Nephron progenitor cell (in vitro differentiated cells): ENCODE measurements around the gene PLSCR1.
"Not testable (repeated sequence)": the region's sequence is repeated elsewhere in the genome, so short reads cannot be mapped to it uniquely, and the experiment has no call there.

Experiments
- DNase-seq: peaks from one replicate; pipeline ENCODE4 v3.0.0; 2021
- H3K27ac Mint-ChIP-seq: 2 replicates; pipeline ENCODE4 v1.8.0; 2021; ENCODE audit warnings: mild to moderate bottlenecking, moderate library complexity, mixed read lengths
- H3K27me3 Mint-ChIP-seq: 2 replicates; pipeline ENCODE4 v1.8.0; 2021; ENCODE audit warnings: mild to moderate bottlenecking, low read depth, mixed read lengths; ENCODE audit not compliant: poor library complexity
- H3K36me3 Mint-ChIP-seq: 2 replicates; pipeline ENCODE4 v1.8.0; 2021; ENCODE audit warnings: low read depth, mixed read lengths
- H3K4me1 Mint-ChIP-seq: 2 replicates; pipeline ENCODE4 v1.8.0; 2021; ENCODE audit warnings: mixed read lengths
- H3K4me3 Mint-ChIP-seq: 2 replicates; pipeline ENCODE4 v1.8.0; 2021; ENCODE audit warnings: mild to moderate bottlenecking, moderate library complexity, mixed read lengths
- H3K9me3 Mint-ChIP-seq: 2 replicates; pipeline ENCODE4 v1.8.0; 2021; ENCODE audit warnings: mild to moderate bottlenecking, moderate library complexity, mixed read lengths
- TF ChIP-seq, protein P1 (sequence below): fragments of 200-600 bp; sonication (generic); IDR thresholded peaks from 2 replicates; pipeline ENCODE4 v1.5.0; 2021; ENCODE audit warnings: antibody characterized with exemption

Gene PLSCR1

DNA sequence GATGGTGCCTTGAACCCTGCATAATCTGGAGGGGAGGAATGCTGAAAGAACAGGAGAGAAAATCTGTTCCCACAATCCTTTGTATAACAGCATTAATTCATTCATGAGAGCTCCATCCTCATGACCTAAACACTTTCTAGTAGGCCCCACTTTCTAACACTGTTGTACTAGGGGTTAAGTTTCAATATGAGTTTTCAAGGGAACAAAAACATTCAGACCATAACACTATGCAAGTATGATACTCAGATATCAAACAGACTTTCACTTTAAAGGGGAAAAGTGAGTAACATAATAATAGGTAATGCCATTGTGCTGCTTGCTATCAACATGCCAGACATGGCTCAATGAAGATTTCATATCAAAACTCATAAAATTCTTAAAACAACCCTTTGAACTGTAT lies 42.7 kb downstream of the PLSCR1 start:
- no peaks in the 10 kb centered on the region for H3K27me3 Mint-ChIP-seq
- no peak for DNase-seq
- H3K27ac Mint-ChIP-seq = no peak overlapping the region
- TF ChIP-seq, protein P1, sequence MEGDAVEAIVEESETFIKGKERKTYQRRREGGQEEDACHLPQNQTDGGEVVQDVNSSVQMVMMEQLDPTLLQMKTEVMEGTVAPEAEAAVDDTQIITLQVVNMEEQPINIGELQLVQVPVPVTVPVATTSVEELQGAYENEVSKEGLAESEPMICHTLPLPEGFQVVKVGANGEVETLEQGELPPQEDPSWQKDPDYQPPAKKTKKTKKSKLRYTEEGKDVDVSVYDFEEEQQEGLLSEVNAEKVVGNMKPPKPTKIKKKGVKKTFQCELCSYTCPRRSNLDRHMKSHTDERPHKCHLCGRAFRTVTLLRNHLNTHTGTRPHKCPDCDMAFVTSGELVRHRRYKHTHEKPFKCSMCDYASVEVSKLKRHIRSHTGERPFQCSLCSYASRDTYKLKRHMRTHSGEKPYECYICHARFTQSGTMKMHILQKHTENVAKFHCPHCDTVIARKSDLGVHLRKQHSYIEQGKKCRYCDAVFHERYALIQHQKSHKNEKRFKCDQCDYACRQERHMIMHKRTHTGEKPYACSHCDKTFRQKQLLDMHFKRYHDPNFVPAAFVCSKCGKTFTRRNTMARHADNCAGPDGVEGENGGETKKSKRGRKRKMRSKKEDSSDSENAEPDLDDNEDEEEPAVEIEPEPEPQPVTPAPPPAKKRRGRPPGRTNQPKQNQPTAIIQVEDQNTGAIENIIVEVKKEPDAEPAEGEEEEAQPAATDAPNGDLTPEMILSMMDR = no peak
- no peaks in the 10 kb centered on the region for H3K36me3 Mint-ChIP-seq
- peaks cover 3% of the 10 kb centered on the region for H3K9me3 Mint-ChIP-seq
- H3K4me3 Mint-ChIP-seq = no peak overlapping the region
- H3K4me1 Mint-ChIP-seq = peaks cover 8% of the 10 kb centered on the region

DNA sequence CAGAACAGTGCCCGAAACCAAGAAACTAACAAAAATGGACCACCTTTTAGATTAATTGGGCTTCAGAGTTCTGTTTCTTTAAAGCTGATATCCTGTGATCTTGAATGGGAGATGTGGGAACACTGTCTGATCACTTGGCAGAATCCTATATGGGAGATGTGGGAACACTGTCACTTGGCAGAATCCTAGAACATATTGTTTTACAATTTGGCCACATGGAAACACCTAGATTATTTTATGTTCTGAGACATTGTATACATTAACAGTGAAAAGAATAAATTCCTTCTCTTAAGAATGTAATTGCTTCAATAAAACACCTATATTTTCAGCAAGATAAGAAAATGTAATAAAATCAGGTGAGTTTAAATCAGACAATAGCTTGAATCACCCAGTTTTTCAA lies 44.7 kb downstream of the PLSCR1 start:
- no peak for DNase-seq
- Mint-ChIP-seq H3K4me1 (peaks cover 8% of the 10 kb centered on the region), H3K4me3 (no peak overlapping the region), H3K27me3 (no peaks in the 10 kb centered on the region), H3K36me3 (no peaks in the 10 kb centered on the region), H3K27ac (no peak overlapping the region), H3K9me3 (peaks cover 3% of the 10 kb centered on the region)
- TF ChIP-seq, protein P1 = no peak

DNA sequence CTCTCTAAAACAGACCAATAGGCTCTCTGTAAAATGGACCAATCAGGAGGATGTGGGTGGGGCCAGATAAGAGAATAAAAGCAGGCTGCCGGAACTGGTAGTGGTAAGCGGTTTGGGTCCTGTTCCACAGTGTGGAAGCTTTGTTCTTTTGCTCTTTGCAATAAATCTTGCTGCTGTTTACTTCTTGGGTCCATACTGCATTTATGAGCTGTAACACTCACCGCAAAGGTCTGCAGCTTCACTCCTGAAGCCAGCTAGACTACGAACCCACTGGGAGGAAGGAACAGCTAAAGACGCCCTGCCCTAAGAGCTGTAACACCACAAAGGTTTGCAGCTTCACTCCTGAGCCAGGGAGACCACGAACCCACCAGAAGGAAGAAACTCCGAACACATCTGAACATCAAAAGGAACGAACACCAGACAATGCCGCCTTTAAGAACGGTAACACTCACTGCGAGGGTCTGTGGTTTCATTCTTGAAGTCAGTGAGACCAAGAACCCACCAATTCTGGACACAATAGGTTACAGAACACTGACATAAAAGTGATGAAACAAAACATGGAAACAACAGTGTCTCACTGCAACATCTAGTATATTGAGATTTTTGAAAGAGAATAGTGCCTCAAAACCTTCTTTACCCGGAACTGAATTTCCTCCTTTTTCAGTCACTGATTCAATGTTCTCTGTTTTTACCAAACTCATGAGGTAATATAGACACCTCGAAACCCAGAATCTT lies 46.2 kb downstream of the PLSCR1 start:
- no peak for DNase-seq
- peaks cover 2% of the 10 kb centered on the region for H3K4me1 Mint-ChIP-seq
- no peaks in the 10 kb centered on the region for H3K27me3 Mint-ChIP-seq
- peak overlapping the region; percentile 22 for H3K27ac Mint-ChIP-seq
- no peaks in the 10 kb centered on the region for H3K36me3 Mint-ChIP-seq
- H3K4me3 Mint-ChIP-seq = no peak overlapping the region
- TF ChIP-seq, protein P1 = no peak
- no peaks in the 10 kb centered on the region for H3K9me3 Mint-ChIP-seq

DNA sequence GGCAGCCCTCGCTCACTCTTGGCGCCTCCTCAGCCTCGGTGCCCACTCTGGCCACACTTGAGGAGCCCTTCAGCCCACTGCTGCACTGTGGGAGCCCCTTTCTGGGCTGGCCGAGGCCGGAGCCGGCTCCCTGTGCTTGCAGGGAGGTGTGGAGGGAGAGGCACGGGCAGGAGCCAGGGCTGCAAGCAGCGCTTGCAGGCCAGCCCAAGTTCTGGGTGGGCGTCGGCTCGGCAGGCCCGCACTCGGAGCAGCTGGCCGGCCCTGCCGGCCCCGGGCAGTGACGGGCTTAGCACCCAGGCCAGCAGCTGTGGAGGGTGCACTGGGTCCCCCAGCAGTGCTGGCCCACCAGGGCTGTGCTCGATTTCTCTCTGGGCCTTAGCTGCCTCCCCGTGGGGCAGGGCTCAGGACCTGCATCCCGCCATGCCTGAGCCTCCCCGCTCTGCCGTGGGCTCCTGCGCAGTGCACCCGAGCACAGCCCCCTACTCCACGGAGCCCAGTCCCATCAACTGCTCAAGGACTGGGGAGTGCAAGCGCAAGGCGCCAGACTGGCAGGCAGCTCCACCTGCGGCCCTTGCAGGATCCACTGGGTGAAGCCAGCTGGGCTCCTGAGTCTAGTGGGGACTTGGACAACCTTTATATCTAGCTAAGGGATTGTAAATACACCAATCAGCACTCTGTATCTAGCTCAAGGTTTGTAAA lies 47.1 kb downstream of the PLSCR1 start:
- H3K27ac Mint-ChIP-seq, DNase-seq, H3K9me3 Mint-ChIP-seq, H3K36me3 Mint-ChIP-seq, H3K27me3 Mint-ChIP-seq, H3K4me1 Mint-ChIP-seq, H3K4me3 Mint-ChIP-seq: not testable (repeated sequence)

DNA sequence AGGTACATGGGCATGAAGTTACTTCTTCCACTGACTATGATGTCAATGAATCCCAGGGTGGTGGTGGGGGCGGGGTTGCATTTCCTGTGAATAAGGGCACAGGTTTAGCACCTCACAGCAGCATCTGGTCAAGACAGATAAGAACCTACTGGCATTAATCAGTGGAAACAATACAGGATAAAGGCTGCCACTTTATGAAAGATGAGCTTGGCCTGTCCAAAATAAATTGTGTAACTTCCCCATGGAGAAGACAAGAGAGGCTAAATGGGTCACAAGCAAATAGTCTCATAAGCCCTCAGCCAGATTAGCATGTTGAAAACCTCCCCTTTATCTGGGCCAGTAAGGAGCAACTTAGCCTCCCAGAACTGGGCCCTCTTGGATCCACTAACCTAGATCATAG lies 47.7 kb downstream of the PLSCR1 start:
- Mint-ChIP-seq H3K36me3 (no peaks in the 10 kb centered on the region), H3K27ac (no peak overlapping the region), H3K4me3 (no peak overlapping the region), H3K9me3 (no peaks in the 10 kb centered on the region), H3K27me3 (no peaks in the 10 kb centered on the region), H3K4me1 (no peaks in the 10 kb centered on the region)
- no peak for DNase-seq
- TF ChIP-seq, protein P1 = no peak

DNA sequence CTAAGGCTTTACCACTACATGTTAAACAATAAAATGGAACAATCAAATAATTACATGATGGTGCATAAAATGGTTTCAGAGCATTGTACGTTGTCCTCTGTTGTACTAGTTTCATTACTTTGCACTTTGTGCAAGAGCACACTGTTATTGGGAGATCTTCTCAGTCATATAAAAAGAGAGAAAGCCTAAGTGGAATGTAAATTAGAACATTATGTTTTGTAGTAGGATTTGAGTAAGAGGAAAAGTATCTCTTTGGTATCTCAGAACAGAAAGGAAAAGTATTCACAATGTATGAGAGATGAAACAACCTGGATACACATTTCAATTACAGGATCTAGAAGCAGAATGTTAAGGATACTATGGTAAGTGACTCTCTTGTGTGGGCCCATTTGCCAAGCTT lies 48.2 kb downstream of the PLSCR1 start:
- H3K27me3 Mint-ChIP-seq = no peaks in the 10 kb centered on the region
- TF ChIP-seq, protein P1 = no peak

More for the DNA sequence above, 48.2 kb downstream of the PLSCR1 start:
- DNase-seq = no peak
- no peak overlapping the region for H3K4me3 Mint-ChIP-seq
- H3K36me3 Mint-ChIP-seq = no peaks in the 10 kb centered on the region
- H3K4me1 Mint-ChIP-seq = no peaks in the 10 kb centered on the region
- no peak overlapping the region for H3K27ac Mint-ChIP-seq
- H3K9me3 Mint-ChIP-seq = no peaks in the 10 kb centered on the region
